A549 (cell line): Measurements from ENCODE around the gene PLEKHA7.

Experiments used
- CBX8 ChIP-seq: fragments of 200-600 bp; sonication (generic); IDR thresholded peaks from 2 replicates; pipeline ENCODE4 v1.6.1; 2016
- CTCF ChIP-seq: fragments of >200 bp; sonication (Bioruptor Twin); formaldehyde crosslinking; IDR thresholded peaks from 3 replicates; pipeline ENCODE4 v1.5.1; 2016
- HOXA7 ChIP-seq: fragments of 250-450 bp; sonication (Bioruptor Pico); IDR thresholded peaks from 2 replicates; pipeline ENCODE4 v1.5.0; 2020; ENCODE audit warnings: mild to moderate bottlenecking, moderate library complexity
- PHF8 ChIP-seq: fragments of 200-600 bp; sonication (generic); IDR thresholded peaks from 2 replicates; pipeline ENCODE4 v1.6.1; 2016; ENCODE audit warnings: low read depth, mild to moderate bottlenecking, antibody characterized with exemption, moderate library complexity, borderline replicate concordance
- RARB ChIP-seq: fragments of 250-450 bp; sonication (Bioruptor Pico); IDR thresholded peaks from 2 replicates; pipeline ENCODE4 v1.8.0; 2021; ENCODE audit warnings: mild to moderate bottlenecking, moderate library complexity
- REST ChIP-seq: fragments of 200-600 bp; sonication (generic); IDR thresholded peaks from 2 replicates; pipeline ENCODE4 v1.6.1; 2016; ENCODE audit warnings: antibody characterized with exemption, mild to moderate bottlenecking, moderate library complexity
- SMC3 ChIP-seq: fragments of >200 bp; sonication (Bioruptor Twin); formaldehyde crosslinking; IDR thresholded peaks from 3 replicates; pipeline ENCODE4 v1.6.1; 2018; ENCODE audit warnings: inconsistent platforms
- TF ChIP-seq, protein P1 (sequence below): fragments of 250-450 bp; sonication (Bioruptor Pico); IDR thresholded peaks from 2 replicates; pipeline ENCODE4 v1.5.0; 2021; ENCODE audit warnings: mild to moderate bottlenecking, moderate library complexity, borderline replicate concordance

GRCh38 chr11:16976379-16976778 lies 37.8 kb downstream of the PLEKHA7 start:
- no peak for TF ChIP-seq CTCF
- TF ChIP-seq PHF8: no peak
- no peak for TF ChIP-seq RARB (CRISPR knock-in tag)
- no peak for TF ChIP-seq SMC3
- TF ChIP-seq HOXA7 (CRISPR knock-in tag): no peak
- TF ChIP-seq CBX8: no peak
- TF ChIP-seq REST: no peak
- TF ChIP-seq, protein P1, sequence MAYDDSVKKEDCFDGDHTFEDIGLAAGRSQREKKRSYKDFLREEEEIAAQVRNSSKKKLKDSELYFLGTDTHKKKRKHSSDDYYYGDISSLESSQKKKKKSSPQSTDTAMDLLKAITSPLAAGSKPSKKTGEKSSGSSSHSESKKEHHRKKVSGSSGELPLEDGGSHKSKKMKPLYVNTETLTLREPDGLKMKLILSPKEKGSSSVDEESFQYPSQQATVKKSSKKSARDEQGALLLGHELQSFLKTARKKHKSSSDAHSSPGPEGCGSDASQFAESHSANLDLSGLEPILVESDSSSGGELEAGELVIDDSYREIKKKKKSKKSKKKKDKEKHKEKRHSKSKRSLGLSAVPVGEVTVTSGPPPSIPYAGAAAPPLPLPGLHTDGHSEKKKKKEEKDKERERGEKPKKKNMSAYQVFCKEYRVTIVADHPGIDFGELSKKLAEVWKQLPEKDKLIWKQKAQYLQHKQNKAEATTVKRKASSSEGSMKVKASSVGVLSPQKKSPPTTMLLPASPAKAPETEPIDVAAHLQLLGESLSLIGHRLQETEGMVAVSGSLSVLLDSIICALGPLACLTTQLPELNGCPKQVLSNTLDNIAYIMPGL (CRISPR knock-in tag): no peak
